Measurements from ENCODE around the gene KIF25.

KIF25 gene

GRCh38 chr6:168024951-168025510 is 27.6 kb downstream of the KIF25 start:
- H3K4me3 ChIP-seq (ENCODE audit: low read depth, low read length) = no peak overlapping the region
- no peak overlapping the region for H3K27ac ChIP-seq
- TF ChIP-seq, protein P1, sequence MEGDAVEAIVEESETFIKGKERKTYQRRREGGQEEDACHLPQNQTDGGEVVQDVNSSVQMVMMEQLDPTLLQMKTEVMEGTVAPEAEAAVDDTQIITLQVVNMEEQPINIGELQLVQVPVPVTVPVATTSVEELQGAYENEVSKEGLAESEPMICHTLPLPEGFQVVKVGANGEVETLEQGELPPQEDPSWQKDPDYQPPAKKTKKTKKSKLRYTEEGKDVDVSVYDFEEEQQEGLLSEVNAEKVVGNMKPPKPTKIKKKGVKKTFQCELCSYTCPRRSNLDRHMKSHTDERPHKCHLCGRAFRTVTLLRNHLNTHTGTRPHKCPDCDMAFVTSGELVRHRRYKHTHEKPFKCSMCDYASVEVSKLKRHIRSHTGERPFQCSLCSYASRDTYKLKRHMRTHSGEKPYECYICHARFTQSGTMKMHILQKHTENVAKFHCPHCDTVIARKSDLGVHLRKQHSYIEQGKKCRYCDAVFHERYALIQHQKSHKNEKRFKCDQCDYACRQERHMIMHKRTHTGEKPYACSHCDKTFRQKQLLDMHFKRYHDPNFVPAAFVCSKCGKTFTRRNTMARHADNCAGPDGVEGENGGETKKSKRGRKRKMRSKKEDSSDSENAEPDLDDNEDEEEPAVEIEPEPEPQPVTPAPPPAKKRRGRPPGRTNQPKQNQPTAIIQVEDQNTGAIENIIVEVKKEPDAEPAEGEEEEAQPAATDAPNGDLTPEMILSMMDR (IDR thresholded peaks at IDR 0.05; ENCODE audit: low read depth, low read length) = no peak

GRCh38 chr6:168025831-168026710 is 28.6 kb downstream of the KIF25 start:
- TF ChIP-seq, protein P1 (IDR thresholded peaks at IDR 0.05; ENCODE audit: low read depth, low read length) = no peak
- Histone ChIP-seq H3K4me3 (ENCODE audit: low read depth, low read length) (no peak overlapping the region), H3K27me3 (ENCODE audit: insufficient read depth, low read depth, severe bottlenecking) (no peaks in the 10 kb centered on the region), H3K27ac (no peak overlapping the region), H3K36me3 (no peaks in the 10 kb centered on the region), H3K9me3 (ENCODE audit: severe bottlenecking) (no peaks in the 10 kb centered on the region)
- no peak for DNase-seq

More at GRCh38 chr6:168024951-168025510, 27.6 kb downstream of the KIF25 start:
- DNase-seq = no peak
- Histone ChIP-seq H3K27me3 (ENCODE audit: insufficient read depth, low read depth, severe bottlenecking) (no peaks in the 10 kb centered on the region), H3K36me3 (no peaks in the 10 kb centered on the region), H3K9me3 (ENCODE audit: severe bottlenecking) (no peaks in the 10 kb centered on the region)

DNA sequence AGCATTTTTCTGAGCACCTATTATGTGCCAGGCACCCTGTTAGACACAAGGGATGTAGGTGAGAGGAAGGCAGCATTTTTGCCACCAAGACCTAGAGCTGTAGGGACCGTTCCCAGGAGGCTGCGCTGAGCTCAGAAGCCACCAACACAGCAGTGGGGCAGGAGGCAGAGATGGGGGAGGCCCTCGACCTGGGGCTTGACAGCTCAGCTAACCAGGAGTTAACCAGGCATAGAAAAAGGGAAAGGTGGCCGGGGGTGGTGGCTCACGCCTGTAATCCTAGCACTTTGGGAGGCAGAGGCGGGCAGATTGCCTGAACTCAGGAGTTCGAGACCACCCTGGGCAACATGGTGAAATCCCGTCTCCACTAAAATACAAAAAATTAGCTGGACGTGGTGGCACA is 29.5 kb downstream of the KIF25 start:
- Histone ChIP-seq H3K36me3 (no peaks in the 10 kb centered on the region), H3K4me3 (ENCODE audit: low read depth, low read length) (no peak overlapping the region), H3K27me3 (ENCODE audit: insufficient read depth, low read depth, severe bottlenecking) (no peaks in the 10 kb centered on the region), H3K9me3 (ENCODE audit: severe bottlenecking) (no peaks in the 10 kb centered on the region), H3K27ac (no peak overlapping the region)
- DNase-seq = no peak
- TF ChIP-seq, protein P1 (IDR thresholded peaks at IDR 0.05; ENCODE audit: low read depth, low read length) = no peak

DNA sequence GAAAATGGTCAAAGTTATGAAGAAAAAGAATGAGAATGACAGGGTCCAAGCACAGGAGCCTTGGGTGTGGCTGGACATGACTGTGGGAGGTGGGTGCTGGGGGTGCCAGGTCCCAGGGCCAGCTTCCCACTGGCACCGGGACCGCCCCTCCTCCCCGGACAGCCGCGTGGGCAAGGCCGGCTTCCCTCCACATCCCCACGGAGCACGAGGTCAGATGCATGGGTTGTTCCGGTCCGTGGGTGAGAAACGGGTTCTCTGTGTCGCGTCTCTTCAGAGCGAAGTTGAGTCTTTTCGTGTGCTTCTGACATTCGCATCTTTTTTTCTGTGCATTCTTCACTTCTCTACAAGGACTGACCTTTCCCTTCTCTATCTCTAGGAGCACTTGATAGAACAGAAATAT is 30.1 kb downstream of the KIF25 start:
- Histone ChIP-seq H3K27ac (no peak overlapping the region), H3K36me3 (no peaks in the 10 kb centered on the region), H3K9me3 (ENCODE audit: severe bottlenecking) (no peaks in the 10 kb centered on the region), H3K27me3 (ENCODE audit: insufficient read depth, low read depth, severe bottlenecking) (no peaks in the 10 kb centered on the region), H3K4me3 (ENCODE audit: low read depth, low read length) (no peak overlapping the region)
- DNase-seq = no peak
- TF ChIP-seq, protein P1 (IDR thresholded peaks at IDR 0.05; ENCODE audit: low read depth, low read length) = no peak

- no peak overlapping the region for H3K27ac ChIP-seq
- peak; percentile 37 for DNase-seq
- no peaks in the 10 kb centered on the region for H3K27me3 ChIP-seq (ENCODE audit: insufficient read depth, low read depth, severe bottlenecking)
- TF ChIP-seq, protein P1 (IDR thresholded peaks at IDR 0.05; ENCODE audit: low read depth, low read length) = no peak
- H3K9me3 ChIP-seq (ENCODE audit: severe bottlenecking) = no peaks in the 10 kb centered on the region
- no peaks in the 10 kb centered on the region for H3K36me3 ChIP-seq
- H3K4me3 ChIP-seq (ENCODE audit: low read depth, low read length) = no peak overlapping the region
These were observed 30.7 kb downstream of the KIF25 start for GRCh38 chr6:168028181-168028580.

Data from WERI-Rb-1 (cell line).